HG02763 (cell line): Measurements from ENCODE around the gene CDKN1B.

Experiments
- ATAC-seq: cut with Tn5 transposase; IDR thresholded peaks from one replicate; pipeline ENCODE4 v1.9.1; 2021; ENCODE audit warnings: mild to moderate bottlenecking, moderate library complexity; ENCODE audit not compliant: unreplicated experiment

Gene CDKN1B

DNA sequence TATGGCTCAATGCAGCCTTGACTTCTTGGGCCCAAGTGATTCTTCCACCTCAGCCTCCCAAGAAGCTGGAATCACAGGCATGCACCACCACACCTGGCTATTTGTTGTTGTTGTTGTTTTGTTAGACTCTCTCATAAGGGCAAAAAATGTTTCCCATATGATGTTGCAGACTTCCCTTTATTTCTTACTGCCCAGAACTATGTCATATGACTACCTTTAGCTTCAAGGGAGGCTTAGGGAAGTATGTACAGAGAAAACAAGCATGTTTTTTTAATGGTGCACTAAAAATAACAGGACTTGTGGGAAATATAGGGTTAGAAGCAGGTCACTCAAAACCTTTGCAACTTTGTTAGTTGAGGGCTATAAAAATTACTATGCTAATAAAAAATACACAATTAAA, 16.9 kb upstream of the CDKN1B start:
- no peak for ATAC-seq

DNA sequence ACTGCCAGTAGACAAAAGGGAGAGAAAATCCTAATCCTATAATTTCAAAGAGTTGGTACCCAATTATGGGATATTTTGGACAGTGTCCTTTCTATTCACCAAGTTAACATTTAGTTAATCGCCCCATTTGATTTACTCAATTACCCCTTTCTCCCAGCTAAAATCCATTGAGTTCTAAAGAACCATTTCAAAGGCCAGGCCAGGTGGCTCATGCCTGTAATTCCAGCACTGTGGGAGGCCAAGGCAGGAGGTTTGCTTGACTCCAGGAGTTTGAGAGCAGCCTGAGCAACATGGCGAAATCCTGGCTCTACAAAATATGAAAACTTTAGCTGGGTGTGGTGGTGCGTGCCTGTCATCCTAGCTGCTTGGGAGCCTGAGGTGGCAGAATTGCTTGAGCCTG, 15.7 kb upstream of the CDKN1B start:
- ATAC-seq, result no peak

DNA sequence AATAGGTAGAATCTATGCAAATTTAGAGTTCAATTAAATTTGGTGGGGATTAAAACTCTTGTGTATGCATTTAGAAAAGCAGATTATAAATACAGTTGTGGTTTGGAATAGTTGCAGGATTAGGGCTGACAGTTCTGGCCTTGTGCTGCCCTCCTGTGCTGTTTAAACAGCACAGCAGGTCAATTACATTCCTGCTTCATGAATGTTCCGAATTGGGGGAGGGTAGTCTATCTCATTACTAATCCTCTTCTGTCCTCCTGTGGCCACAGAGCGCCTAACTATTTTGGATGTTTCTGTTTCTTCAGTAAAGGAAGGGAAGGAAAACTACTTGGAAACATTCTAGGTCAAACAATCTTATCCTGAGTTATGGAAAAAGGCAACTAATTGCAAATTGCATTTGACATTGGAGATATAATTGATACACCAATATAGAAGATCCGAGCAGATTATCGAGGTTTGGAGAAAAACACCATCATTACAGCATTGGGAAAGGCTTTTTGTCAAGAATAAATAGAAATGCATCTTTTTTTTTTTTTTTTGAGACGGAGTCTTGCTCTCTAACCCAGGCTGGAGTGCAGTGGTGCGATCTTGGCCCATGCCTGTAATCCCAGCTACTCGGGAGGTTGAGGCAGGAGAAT, 12.5 kb upstream of the CDKN1B start:
- ATAC-seq, result peak; percentile 67

DNA sequence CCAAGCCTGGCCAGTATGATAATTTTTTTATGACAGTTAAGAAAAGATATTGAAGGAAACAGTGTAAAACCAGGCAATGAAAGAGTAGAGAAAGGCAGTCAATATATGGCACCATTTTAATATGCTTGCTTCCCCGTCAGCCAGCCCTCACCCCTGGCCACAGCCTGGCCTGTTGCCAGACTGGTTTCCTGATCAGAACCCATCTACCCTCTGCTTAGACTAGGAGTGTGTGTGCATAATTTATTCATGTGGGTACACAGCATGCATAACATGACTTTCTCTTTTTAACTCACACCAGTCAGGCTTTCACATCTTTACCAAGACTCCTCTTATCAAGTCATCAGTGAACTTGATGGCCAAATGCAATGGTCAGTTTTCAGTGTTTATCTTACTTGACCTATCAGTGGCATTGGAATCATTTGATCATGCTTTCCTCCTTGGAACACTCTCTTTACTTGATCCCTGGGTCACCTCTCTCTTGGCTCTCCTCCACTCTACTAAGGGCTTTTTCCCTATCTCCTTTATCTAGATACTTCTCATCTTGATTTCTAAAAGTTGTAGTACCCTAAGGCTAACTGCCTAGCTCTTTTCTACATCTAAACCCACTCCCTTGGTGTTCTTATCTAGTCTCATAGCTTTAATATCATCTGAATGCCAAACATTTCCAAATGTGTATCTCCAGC, 11.2 kb upstream of the CDKN1B start:
- ATAC-seq, result no peak

DNA sequence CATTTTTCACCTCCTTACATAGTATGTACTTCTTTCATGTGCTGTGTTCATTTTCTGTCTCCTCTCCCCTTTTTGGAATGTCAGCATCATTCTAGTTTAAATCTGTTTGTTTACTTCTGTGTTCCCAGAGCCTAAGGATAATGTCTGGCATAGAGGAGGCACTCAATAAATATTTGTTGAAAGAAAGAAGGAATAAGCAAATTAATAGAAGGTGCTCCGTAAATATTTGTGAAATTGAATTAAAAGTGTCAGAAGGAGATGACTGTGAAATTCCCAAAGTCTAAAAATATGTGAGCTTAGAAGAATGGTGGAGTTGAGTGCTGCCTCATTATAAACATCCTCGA, 3.3 kb upstream of the CDKN1B start:
- no peak for ATAC-seq

GRCh38 chr12:12714276-12715021, 2.7 kb upstream of the CDKN1B start:
- ATAC-seq, result no peak

DNA sequence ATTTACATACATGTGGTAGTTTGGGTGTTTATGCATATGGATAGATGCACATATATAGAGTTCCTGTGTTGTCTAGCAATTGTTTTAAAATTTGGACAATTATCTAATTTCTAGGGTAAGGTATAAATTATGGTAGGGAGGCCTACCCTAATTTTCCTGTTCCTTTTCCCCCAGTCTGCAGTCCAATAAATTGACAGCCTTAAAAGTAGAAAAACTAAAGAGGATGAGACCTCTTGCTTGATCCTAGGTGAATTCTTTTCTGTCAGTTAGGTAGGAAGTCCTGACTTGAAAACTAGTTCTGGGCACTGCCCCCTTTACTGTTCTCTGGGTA, 2.1 kb upstream of the CDKN1B start:
- ATAC-seq, result no peak

DNA sequence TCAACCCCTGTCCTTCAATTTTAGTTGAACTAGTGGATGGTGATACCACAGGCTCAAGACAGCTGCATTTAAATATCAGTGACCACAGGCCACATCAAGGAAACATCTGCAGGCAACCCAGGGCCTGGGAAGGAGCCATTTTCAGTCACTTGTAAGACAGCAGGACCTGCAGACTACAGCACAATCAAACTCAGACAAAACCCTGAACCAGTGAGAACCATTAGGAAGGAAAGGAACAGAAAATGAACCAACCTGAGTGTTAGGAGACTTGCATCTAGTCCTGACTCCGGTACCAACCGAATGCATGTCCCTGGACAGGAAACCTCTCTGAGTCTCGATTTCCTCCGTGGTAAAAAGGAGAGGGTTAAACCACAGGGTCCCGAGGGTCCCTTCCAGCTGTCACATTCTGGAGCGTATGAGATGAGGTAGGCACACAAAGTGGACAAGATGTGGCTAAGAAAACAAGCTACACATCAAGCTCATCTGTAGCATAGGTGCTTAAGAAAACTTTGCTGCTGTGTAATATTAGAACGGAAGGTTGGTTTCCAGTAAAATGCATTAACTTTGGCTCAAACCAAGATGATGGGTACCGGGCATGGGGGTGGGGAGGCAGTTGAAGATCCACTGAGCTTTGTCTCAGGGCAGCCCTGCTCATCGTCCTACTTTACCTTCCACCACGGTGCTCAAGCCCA, 1.6 kb upstream of the CDKN1B start:
- peak; percentile 29 for ATAC-seq

- ATAC-seq, result no peak
Measured at GRCh38 chr12:12716151-12716792, 896 bp upstream of the CDKN1B start.

DNA sequence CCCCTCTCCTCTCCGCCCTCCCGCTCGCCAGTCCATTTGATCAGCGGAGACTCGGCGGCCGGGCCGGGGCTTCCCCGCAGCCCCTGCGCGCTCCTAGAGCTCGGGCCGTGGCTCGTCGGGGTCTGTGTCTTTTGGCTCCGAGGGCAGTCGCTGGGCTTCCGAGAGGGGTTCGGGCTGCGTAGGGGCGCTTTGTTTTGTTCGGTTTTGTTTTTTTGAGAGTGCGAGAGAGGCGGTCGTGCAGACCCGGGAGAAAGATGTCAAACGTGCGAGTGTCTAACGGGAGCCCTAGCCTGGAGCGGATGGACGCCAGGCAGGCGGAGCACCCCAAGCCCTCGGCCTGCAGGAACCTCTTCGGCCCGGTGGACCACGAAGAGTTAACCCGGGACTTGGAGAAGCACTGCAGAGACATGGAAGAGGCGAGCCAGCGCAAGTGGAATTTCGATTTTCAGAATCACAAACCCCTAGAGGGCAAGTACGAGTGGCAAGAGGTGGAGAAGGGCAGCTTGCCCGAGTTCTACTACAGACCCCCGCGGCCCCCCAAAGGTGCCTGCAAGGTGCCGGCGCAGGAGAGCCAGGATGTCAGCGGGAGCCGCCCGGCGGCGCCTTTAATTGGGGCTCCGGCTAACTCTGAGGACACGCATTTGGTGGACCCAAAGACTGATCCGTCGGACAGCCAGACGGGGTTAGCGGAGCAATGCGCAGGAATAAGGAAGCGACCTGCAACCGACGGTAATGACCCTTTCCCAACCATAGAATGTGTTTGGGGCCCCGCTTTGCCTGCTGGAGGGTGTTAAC, 615 bp downstream of the CDKN1B start:
- peak; percentile 6 for ATAC-seq

DNA sequence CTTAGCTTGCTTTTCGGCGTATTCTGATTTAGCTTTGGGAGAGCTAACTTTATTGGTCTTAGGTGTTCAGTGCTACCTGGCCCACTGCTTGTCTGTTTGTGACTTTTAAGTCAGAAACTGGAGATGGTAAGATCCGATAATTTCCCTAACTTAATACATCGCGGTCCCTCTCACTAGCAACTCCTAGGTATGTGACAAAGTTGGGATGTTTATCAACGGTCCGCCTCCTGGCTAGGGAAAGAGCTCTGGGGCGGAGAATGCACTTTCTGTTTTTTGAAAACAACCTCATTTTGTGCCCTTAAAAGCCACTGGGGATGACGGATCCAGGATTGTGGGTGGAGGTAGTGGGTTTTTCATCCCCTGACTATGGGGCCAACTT, 1.2 kb downstream of the CDKN1B start:
- no peak for ATAC-seq

DNA sequence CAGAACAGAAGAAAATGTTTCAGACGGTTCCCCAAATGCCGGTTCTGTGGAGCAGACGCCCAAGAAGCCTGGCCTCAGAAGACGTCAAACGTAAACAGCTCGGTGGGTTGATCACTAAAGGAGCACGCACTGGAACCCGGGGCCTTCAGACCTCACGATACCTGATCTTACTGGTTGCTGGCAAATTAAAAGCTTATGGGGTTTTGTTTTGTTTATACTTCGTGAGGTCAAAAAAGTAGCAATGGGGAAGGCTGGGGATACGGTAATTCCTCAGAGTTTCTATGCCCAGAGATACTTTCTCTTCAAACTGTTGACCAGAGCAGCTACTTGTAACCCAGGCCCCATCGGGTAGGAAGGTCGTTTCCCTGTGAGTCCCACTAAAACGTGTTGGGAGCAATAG, 1.7 kb downstream of the CDKN1B start:
- ATAC-seq, result no peak

- no peak for ATAC-seq
Measured at GRCh38 chr12:12719496-12719895, 2.3 kb downstream of the CDKN1B start.

DNA sequence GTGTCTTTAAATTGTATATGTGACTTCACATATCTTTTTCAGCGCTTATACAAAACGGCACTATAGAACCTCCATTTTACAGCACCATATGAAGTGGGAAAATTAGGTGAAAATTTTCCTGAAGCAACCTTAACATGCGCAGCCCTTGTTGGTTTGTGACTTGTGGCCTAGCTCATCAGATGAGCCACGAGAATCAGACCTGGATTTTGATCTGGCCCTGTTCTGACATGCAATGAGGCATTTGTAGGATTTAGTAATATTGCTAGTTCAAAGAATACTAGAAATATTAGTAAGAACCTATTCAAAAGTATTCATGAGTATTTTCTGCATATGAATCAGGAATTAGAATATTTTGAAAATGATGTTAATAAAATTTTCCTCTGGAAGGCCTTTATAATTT, 2.9 kb downstream of the CDKN1B start:
- ATAC-seq, result no peak

DNA sequence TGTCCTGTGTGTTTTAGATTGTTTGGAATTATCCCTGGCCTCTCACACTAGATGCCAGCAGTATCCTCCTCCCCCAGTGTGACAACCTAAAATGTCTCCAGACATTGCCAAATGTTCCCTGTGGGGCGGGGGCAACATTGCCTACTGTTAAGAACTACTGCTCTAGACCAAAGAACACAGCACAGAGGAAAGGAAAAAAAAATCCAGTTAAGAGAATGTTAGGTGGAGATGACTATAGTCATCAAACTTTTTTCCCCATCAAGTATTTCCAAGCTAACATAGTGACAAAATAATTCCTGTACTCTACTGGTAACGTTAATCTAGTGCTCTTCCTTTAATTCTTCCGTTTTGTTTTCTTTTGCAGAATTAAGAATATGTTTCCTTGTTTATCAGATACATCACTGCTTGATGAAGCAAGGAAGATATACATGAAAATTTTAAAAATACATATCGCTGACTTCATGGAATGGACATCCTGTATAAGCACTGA, 3.5 kb downstream of the CDKN1B start:
- no peak for ATAC-seq

DNA sequence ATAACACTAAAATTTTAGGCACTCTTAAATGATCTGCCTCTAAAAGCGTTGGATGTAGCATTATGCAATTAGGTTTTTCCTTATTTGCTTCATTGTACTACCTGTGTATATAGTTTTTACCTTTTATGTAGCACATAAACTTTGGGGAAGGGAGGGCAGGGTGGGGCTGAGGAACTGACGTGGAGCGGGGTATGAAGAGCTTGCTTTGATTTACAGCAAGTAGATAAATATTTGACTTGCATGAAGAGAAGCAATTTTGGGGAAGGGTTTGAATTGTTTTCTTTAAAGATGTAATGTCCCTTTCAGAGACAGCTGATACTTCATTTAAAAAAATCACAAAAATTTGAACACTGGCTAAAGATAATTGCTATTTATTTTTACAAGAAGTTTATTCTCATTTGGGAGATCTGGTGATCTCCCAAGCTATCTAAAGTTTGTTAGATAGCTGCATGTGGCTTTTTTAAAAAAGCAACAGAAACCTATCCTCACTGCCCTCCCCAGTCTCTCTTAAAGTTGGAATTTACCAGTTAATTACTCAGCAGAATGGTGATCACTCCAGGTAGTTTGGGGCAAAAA, 4.1 kb downstream of the CDKN1B start:
- no peak for ATAC-seq

GRCh38 chr12:12721814-12722434, 4.8 kb downstream of the CDKN1B start:
- ATAC-seq, result no peak

GRCh38 chr12:12722435-12723148, 5.4 kb downstream of the CDKN1B start:
- ATAC-seq, result no peak

- ATAC-seq, result no peak
Measured at GRCh38 chr12:12723149-12723680, 6.0 kb downstream of the CDKN1B start.
